CD4-positive, alpha-beta T cell treated with Interleukin-21 for 1 hour (primary cell): ENCODE data around the gene CST9.
"Not testable (repeated sequence)": the region's sequence is repeated elsewhere in the genome, so short reads cannot be mapped to it uniquely, and the experiment has no call there.

Source experiments
- DNase-seq: peaks from one replicate; pipeline ENCODE4 v3.0.0-alpha.2; 2020

CST9 gene

GRCh38 chr20:23586735-23587525 is 18.8 kb downstream of the CST9 start:
- no peak for DNase-seq

- no peak for DNase-seq
Measured at GRCh38 chr20:23585808-23586734, 19.6 kb downstream of the CST9 start.

GRCh38 chr20:23585449-23585807 is 20.3 kb downstream of the CST9 start:
- DNase-seq, result no peak

GRCh38 chr20:23584434-23585199 is 21.1 kb downstream of the CST9 start:
- no peak for DNase-seq

- no peak for DNase-seq
Measured at GRCh38 chr20:23583526-23583925, 22.2 kb downstream of the CST9 start.

GRCh38 chr20:23582293-23582692 is 23.4 kb downstream of the CST9 start:
- DNase-seq, result no peak

- DNase-seq, result not testable (repeated sequence)
Measured at GRCh38 chr20:23581833-23582232, 23.9 kb downstream of the CST9 start.

- DNase-seq, result no peak
Measured at GRCh38 chr20:23574977-23575376, 30.7 kb downstream of the CST9 start.

- DNase-seq, result no peak
Measured at GRCh38 chr20:23570178-23570760, 35.4 kb downstream of the CST9 start.

GRCh38 chr20:23569570-23569969 is 36.1 kb downstream of the CST9 start:
- no peak for DNase-seq

GRCh38 chr20:23568971-23569330 is 36.8 kb downstream of the CST9 start:
- DNase-seq, result no peak

- DNase-seq, result no peak
Measured at GRCh38 chr20:23568320-23568970, 37.3 kb downstream of the CST9 start, which contains the start of gene CST9L. Gene CST9L (minus strand): TSS chr20:23568484. CDS start chr20:23568450, 34 bp downstream.

GRCh38 chr20:23566199-23566932 is 39.4 kb downstream of the CST9 start:
- DNase-seq, result no peak

GRCh38 chr20:23565503-23566045 is 40.1 kb downstream of the CST9 start:
- no peak for DNase-seq

GRCh38 chr20:23564927-23565326 is 40.8 kb downstream of the CST9 start:
- DNase-seq, result no peak

GRCh38 chr20:23562721-23563342 is 42.9 kb downstream of the CST9 start:
- DNase-seq, result no peak

- no peak for DNase-seq
Measured at GRCh38 chr20:23554401-23554800, 51.3 kb downstream of the CST9 start.
